Measurements from ENCODE around the gene SPACA6. TPM values are rescaled to one million over a fixed set of nuclear protein-coding genes. Genes with fewer than 3 reads are reported as not detected.

The SPACA6 gene
- total and polyA plus RNA-seq, 9 of the 15 experiments (the other 6 are each of a cell fraction or from before 2014, with no cell fraction given): 1.3 to 17.3 (median 6.2) TPM

- TF ChIP-seq, protein P1, sequence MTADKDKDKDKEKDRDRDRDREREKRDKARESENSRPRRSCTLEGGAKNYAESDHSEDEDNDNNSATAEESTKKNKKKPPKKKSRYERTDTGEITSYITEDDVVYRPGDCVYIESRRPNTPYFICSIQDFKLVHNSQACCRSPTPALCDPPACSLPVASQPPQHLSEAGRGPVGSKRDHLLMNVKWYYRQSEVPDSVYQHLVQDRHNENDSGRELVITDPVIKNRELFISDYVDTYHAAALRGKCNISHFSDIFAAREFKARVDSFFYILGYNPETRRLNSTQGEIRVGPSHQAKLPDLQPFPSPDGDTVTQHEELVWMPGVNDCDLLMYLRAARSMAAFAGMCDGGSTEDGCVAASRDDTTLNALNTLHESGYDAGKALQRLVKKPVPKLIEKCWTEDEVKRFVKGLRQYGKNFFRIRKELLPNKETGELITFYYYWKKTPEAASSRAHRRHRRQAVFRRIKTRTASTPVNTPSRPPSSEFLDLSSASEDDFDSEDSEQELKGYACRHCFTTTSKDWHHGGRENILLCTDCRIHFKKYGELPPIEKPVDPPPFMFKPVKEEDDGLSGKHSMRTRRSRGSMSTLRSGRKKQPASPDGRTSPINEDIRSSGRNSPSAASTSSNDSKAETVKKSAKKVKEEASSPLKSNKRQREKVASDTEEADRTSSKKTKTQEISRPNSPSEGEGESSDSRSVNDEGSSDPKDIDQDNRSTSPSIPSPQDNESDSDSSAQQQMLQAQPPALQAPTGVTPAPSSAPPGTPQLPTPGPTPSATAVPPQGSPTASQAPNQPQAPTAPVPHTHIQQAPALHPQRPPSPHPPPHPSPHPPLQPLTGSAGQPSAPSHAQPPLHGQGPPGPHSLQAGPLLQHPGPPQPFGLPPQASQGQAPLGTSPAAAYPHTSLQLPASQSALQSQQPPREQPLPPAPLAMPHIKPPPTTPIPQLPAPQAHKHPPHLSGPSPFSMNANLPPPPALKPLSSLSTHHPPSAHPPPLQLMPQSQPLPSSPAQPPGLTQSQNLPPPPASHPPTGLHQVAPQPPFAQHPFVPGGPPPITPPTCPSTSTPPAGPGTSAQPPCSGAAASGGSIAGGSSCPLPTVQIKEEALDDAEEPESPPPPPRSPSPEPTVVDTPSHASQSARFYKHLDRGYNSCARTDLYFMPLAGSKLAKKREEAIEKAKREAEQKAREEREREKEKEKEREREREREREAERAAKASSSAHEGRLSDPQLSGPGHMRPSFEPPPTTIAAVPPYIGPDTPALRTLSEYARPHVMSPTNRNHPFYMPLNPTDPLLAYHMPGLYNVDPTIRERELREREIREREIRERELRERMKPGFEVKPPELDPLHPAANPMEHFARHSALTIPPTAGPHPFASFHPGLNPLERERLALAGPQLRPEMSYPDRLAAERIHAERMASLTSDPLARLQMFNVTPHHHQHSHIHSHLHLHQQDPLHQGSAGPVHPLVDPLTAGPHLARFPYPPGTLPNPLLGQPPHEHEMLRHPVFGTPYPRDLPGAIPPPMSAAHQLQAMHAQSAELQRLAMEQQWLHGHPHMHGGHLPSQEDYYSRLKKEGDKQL (CRISPR knock-in tag; IDR thresholded peaks at IDR 0.05; ENCODE audit: borderline replicate concordance): no peak
- TF ChIP-seq MTA2 (IDR thresholded peaks at IDR 0.05; ENCODE audit: low read depth): peak; percentile 67
- no peak for TF ChIP-seq DNMT1 (IDR thresholded peaks at IDR 0.05)
- TF ChIP-seq HIVEP1 (CRISPR knock-in tag; IDR thresholded peaks at IDR 0.05): no peak
- TF ChIP-seq ILK (tag; IDR thresholded peaks at IDR 0.05; ENCODE audit: borderline replicate concordance, low read depth): no peak
- peak; percentile 75 for TF ChIP-seq SMARCA4 (IDR thresholded peaks at IDR 0.05)
- peak; percentile 81; the same call in 1 of the 2 replicates for TF ChIP-seq OTX1 (CRISPR knock-in tag; IDR thresholded peaks at IDR 0.05)
- no peak for TF ChIP-seq ZBTB8A (IDR thresholded peaks at IDR 0.05; ENCODE audit: partially characterized antibody)
- TF ChIP-seq DMBX1 (CRISPR knock-in tag; IDR thresholded peaks at IDR 0.05; ENCODE audit: borderline replicate concordance): no peak
- no peak for TF ChIP-seq CAMTA2 (CRISPR knock-in tag; conservative IDR thresholded peaks at IDR 0.05)
- peak; percentile 78 for TF ChIP-seq SMARCE1 (IDR thresholded peaks at IDR 0.05)
- no peak for TF ChIP-seq ZNF408 (CRISPR knock-in tag; IDR thresholded peaks at IDR 0.05; ENCODE audit: low read depth)
- peak; percentile 98 for TF ChIP-seq LARP7 (IDR thresholded peaks at IDR 0.05)
- TF ChIP-seq XRCC3 (IDR thresholded peaks at IDR 0.05): no peak
- TF ChIP-seq, protein P2, sequence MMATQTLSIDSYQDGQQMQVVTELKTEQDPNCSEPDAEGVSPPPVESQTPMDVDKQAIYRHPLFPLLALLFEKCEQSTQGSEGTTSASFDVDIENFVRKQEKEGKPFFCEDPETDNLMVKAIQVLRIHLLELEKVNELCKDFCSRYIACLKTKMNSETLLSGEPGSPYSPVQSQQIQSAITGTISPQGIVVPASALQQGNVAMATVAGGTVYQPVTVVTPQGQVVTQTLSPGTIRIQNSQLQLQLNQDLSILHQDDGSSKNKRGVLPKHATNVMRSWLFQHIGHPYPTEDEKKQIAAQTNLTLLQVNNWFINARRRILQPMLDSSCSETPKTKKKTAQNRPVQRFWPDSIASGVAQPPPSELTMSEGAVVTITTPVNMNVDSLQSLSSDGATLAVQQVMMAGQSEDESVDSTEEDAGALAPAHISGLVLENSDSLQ (IDR thresholded peaks at IDR 0.05): peak; percentile 48
- peak; percentile 74 for TF ChIP-seq MIER1 (IDR thresholded peaks at IDR 0.05; ENCODE audit: low read depth)
- TF ChIP-seq ZNF696 (CRISPR knock-in tag; conservative IDR thresholded peaks at IDR 0.05): no peak
- no peak for TF ChIP-seq E4F1 (CRISPR knock-in tag; IDR thresholded peaks at IDR 0.05; ENCODE audit: borderline replicate concordance)
- TF ChIP-seq, protein P3, sequence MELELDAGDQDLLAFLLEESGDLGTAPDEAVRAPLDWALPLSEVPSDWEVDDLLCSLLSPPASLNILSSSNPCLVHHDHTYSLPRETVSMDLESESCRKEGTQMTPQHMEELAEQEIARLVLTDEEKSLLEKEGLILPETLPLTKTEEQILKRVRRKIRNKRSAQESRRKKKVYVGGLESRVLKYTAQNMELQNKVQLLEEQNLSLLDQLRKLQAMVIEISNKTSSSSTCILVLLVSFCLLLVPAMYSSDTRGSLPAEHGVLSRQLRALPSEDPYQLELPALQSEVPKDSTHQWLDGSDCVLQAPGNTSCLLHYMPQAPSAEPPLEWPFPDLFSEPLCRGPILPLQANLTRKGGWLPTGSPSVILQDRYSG (tag; conservative IDR thresholded peaks at IDR 0.05; ENCODE audit: low read depth): no peak
- peak; percentile 69 to 75; a peak in 3 of 4 replicates for TF ChIP-seq TRIM24 (IDR thresholded peaks at IDR 0.05)
Observed at GRCh38 chr19:51691074-51691583, 2.0 kb upstream of the SPACA6 start (continued).
